Fibroblast of lung (primary cell): ENCODE data around the gene SERGEF.

Experiments used
- CTCF ChIP-seq, 2 donors: IDR thresholded peaks in 1 of 2; conservative IDR thresholded peaks in 1 of 2; 1 replicate in 1 of 2; 2 replicates in 1 of 2; pipeline ENCODE4 v1.5.1; 2011 to 2012; ENCODE audit warnings: low read length in 2 of 2, control low read depth in 1 of 2, inconsistent platforms in 1 of 2, low read depth in 1 of 2, mild to moderate bottlenecking in 1 of 2
- EZH2 ChIP-seq: IDR thresholded peaks from 2 replicates; pipeline ENCODE4 v1.5.1; 2012; ENCODE audit warnings: low read length, control low read depth, mild to moderate bottlenecking; ENCODE audit errors: missing control alignments

GRCh38 chr11:18012906-18013781, at the start of gene SERGEF:
- TF ChIP-seq CTCF (conservative IDR thresholded peaks at IDR 0.05 in 1 of 2, IDR thresholded peaks at IDR 0.05 in 1 of 2; ENCODE audit: low read depth in 1 of 2, low read length in 2 of 2): peak in 1 of 2 donors; percentile 10
- no peak for TF ChIP-seq EZH2
